Measurements from ENCODE around the gene VEGFA.

Gene VEGFA

DNA sequence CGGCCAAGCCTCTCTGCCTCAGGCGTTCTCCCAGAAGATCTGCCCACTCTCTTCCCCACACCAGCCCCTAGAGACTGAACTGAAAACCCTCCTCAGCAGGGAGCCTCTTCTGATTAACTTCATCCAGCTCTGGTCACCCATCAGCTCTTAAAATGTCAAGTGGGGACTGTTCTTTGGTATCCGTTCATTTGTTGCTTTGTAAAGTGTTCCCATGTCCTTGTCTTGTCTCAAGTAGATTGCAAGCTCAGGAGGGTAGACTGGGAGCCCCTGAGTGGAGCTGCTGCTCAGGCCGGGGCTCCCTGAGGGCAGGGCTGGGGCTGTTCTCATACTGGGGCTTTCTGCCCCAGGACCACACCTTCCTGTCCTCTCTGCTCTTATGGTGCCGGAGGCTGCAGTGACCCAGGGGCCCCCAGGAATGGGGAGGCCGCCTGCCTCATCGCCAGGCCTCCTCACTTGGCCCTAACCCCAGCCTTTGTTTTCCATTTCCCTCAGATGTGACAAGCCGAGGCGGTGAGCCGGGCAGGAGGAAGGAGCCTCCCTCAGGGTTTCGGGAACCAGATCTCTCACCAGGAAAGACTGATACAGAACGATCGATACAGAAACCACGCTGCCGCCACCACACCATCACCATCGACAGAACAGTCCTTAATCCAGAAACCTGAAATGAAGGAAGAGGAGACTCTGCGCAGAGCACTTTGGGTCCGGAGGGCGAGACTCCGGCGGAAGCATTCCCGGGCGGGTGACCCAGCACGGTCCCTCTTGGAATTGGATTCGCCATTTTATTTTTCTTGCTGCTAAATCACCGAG, 14.2 kb downstream of the VEGFA start:
- no peak for DNase-seq (ENCODE audit: low read depth in 2 of 2, low spot score in 1 of 2)

DNA sequence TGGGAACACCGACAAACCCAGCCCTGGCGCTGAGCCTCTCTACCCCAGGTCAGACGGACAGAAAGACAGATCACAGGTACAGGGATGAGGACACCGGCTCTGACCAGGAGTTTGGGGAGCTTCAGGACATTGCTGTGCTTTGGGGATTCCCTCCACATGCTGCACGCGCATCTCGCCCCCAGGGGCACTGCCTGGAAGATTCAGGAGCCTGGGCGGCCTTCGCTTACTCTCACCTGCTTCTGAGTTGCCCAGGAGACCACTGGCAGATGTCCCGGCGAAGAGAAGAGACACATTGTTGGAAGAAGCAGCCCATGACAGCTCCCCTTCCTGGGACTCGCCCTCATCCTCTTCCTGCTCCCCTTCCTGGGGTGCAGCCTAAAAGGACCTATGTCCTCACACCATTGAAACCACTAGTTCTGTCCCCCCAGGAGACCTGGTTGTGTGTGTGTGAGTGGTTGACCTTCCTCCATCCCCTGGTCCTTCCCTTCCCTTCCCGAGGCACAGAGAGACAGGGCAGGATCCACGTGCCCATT, 15.3 kb downstream of the VEGFA start:
- DNase-seq (ENCODE audit: low read depth in 2 of 2, low spot score in 1 of 2) = no peak

DNA sequence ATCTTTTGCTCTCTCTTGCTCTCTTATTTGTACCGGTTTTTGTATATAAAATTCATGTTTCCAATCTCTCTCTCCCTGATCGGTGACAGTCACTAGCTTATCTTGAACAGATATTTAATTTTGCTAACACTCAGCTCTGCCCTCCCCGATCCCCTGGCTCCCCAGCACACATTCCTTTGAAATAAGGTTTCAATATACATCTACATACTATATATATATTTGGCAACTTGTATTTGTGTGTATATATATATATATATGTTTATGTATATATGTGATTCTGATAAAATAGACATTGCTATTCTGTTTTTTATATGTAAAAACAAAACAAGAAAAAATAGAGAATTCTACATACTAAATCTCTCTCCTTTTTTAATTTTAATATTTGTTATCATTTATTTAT, 15.9 kb downstream of the VEGFA start:
- DNase-seq (ENCODE audit: low read depth in 2 of 2, low spot score in 1 of 2) = no peak

DNA sequence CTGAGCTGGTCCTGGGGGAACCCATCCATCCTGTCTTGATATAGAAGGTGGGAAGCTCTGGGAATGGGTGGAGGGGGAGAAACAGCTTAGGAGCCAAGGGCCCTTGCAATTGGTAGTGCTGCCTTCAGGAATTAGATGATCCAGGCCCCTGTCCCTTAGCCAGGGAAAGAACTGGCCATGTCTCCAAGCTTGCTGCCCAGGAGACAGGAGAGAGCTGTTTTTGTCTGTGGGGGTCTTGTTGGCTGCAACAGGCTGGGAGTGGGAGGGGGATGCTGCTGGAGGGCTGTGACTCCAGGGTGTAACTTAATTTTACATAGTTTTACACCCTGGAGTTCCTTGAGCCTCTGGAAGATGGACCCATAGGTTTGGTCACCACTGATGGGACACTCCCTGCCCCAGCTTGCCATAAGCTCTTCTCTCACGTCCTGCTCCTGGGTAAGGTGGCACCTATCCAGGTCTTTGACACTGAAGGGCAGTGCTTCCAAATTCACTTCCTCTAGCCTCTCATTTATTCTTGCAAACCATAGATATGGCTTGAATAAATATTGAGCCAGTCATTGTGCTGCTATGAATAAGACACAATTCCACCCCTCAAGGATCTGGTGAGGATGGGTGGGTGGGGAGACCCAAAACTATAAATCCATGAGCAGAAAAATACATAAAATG, 16.8 kb downstream of the VEGFA start:
- DNase-seq (ENCODE audit: low read depth in 2 of 2, low spot score in 1 of 2) = no peak

DNA sequence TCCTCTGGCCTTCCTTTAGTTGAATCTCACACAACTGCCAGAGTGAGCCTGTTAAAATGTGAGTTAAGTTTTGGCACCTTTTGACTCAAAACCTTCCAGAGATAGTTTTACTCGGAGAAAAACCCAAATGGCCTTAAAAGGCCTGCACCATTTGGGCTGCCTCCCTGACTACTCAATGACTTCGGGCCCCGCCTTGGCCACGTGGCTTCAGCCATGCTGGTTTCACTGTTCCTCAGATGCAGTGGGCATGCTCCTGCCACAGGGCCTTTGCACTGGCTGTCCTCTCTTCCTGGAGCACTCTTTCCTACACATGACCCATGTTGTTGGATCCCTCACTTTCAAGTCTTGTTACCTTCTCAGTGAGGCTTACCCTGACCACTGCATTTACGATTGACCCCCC, 18.3 kb downstream of the VEGFA start:
- DNase-seq (ENCODE audit: low read depth in 2 of 2, low spot score in 1 of 2) = no peak

DNA sequence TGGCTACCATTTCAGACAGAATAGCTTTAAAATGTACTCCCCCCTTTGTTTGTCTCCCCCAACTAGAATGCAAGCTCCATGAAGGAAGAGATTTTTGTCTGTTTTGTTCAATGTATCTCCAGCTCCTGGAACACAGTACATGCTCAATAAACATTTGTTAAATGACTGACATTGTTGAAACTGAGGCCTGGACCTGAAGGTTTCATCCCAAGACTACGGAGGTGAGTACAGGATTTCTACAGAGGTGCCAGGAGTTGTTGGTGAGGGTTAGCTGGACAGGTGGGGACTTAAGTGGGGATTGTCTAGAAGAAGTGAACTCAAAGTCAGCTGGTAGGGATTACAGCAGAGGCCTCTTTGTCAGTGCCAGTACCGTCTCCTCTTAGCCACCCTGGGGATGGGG, 19.4 kb downstream of the VEGFA start:
- DNase-seq (ENCODE audit: low read depth in 2 of 2, low spot score in 1 of 2) = no peak

DNA sequence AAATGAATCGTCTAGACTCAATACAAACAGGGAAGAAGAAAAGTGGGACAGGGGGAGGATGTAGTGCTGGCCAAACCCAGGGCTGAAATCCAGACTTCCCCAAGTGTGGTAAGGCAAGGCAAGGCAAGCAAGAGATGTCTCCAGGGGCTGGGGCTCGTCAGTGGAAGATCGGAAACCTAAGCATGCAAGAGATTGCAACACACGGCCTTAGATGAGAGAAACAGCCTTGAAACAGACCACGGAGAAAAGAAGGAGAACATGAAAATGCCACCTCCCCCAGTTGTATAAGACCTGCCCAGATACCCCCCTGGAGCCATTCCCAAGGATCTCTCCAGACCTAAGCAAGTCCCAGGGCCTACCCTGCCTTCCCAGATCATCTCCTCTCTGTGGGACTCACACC, 20.0 kb downstream of the VEGFA start:
- DNase-seq (ENCODE audit: low read depth in 2 of 2, low spot score in 1 of 2) = no peak

DNA sequence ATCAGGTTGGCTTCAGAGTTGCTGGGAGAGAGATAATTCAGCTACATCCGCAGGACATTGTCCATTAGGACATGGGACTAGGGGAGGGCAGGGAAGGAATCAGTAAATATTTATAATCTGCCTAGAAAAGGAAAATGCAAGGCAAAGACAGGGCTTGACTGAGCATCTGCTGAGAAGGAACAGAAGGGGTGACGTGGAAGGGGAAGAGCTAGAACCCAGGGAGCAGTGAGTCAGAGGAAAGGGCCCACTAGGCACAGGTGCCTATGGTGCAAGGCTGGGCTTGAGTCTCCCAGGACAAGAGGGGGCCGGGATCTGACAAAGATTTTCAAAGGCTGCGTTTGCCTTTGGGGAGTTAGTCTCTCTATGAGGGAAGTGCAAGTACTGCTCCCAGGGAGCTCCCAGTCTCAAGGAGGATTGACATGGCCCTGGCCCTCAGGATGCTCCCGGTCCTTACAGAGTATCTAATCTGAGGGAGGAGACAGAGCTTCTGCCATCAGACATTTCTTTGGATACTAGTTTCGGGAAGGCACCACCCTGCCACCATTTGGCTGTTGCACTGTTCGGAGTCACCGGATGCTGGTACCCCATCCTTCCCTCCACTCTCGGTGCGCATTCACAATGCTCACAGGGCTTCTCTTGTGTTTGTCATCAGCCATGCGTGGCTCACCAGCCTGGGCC, 21.9 kb downstream of the VEGFA start:
- no peak for DNase-seq (ENCODE audit: low read depth in 2 of 2, low spot score in 1 of 2)

DNA sequence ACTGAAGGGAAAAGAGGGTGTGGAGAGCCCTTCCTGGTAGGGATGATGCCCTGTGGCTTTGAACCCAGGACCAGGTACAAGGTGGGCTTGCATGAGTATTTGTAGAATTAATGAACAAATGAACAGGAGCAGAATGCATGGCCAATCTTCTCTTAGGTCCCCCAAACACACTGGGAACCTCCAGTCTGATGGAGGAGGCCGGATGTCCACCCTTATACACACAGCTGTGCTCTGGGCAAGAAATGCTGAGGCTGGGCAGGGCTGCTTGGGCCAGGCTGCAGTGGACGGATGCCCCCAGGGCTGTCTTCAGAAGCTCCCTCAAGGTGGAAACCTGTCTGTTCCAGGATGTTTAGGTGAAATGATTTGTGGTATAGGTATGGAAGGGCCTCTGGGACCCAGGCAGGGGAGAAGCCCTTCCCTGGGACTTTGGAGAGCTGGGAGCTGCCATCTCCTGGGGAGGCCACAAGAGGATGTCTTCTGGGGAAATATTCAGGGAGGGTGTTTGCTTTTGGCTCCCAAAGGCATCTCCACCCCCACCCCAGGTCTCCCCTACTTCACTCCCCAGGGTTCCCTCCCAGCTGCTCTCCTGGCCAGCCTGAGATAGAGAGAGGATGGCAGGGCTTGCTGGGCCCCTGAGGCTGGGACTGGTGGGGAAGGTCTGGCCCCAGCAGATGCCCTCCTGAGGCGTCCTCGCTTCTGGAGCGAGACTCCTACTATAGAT, 23.3 kb downstream of the VEGFA start:
- no peak for DNase-seq (ENCODE audit: low read depth in 2 of 2, low spot score in 1 of 2)

DNA sequence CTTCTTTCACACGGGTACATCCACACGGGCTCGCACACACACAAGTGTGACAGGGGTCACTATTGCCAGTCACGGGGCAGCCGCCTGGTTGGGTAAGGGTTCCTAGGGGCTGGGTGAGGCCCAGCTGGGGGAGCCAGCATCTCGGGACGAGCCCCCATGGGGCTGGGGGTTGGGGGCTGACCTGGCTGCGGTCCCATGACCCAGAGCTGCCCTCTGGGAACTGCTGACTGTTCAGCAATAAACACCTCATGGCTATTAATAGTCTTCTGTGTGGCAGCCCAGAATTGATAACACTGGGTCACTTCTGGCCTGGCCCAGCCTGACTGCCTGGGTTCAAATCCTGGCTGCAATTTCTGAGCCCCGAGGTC, 23.8 kb downstream of the VEGFA start:
- DNase-seq (ENCODE audit: low read depth in 2 of 2, low spot score in 1 of 2) = no peak

DNA sequence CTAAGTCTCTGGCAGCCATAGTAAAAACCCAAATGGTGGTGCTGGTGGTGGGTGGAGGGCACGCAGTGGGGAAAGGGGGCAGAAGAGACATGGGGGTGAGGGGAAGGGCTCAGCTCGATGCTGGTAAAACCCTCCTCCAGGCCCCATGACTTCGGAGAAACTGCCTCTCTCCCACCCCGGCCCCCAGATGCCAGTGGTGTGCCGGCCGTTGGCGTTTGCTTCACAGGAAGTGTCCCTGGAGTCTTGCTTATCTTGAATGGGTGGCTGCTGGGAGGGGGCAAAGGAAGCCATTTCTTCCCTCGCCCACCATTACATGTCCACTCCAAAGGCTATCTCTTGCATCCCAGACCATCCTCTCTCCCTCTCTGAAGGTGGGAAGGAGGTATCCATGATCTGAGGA, 25.4 kb downstream of the VEGFA start:
- no peak for DNase-seq (ENCODE audit: low read depth in 2 of 2, low spot score in 1 of 2)

DNA sequence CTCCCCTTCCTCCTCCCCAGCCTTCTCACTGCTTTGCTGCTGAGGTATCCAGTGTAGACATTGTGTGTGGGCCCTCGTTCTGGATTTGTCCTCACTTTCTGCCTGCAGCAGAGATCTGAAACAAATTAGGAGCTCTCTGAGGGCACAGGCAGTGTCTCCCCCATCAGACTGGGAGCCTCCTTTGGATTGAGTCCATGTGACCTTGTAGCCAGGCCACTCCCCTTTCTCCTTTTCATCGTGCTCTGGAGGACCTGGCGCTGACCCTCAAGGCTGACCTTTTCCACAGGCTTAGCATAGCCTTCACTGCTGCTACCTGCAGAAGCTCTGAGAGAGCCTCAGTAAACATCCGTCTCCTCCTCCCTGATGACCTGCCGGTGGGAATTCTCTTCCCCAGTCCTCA, 26.2 kb downstream of the VEGFA start:
- no peak for DNase-seq (ENCODE audit: low read depth in 2 of 2, low spot score in 1 of 2)

DNA sequence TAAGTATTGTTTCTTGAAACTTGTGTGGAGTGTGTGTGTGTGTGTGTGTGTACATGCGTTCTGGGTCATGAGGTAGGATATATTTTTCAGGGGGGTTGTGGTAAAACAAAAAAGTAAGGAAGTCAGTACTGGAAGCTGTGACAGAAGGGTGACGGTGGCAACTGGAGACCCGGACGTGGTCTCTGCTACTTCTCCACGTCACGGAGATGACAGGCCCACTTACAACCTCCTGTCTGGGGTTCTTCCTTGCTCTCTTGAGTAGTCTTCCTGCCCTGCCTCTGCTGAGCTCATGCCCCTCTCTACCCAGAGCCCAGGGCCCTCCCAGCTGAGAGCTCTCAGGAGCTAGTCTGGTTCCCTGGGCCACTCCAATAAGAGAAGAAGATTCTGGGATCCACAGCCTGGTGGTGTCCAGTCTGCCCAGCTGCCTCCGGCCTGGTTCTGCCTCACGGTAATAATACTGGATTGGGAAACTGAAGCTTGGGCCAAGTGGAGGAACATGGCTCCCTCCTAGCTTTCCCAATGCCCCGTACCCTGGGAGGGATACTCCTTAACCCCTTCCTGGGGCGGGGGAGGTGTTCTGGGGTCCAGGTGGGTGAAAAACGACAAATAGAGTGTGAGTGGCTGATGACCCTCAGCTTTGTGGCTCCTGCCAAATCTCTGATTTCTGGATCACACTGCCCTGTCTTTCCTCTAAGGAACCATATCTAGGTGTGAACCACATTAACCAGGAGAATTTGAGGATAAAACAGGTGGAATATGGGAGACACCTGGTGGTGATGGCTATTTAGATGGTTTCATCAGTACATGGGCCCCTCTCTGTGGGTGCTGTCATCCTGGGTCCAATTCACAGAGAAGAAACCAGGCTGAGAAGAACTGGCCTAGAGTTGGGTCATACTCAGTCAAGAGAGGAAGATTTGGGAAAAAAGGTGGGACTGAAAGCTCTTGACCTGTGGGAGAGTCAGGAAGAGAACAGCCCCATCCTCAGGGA, 27.2 kb downstream of the VEGFA start:
- DNase-seq (ENCODE audit: low read depth in 2 of 2, low spot score in 1 of 2) = no peak

DNA sequence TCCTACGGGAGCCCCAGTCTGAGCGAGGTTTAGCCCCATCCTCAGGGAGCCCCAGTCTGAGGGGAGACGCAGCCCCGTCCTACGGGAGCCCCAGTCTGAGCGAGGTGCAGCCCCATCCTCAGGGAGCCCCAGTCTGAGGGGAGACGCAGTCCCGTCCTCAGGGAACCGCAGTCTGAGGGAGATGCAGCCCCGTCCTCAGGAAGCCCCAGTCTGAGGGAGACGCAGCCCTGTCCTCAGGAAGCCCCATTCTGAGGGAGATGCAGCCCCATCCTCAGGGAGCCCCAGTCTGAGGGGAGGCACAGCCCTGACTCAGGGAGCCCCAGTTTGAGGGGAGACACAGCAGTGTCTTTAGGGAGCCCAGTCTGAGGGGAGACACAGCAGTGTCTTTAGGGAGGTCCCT, 27.9 kb downstream of the VEGFA start:
- DNase-seq (ENCODE audit: low read depth in 2 of 2, low spot score in 1 of 2) = no peak

DNA sequence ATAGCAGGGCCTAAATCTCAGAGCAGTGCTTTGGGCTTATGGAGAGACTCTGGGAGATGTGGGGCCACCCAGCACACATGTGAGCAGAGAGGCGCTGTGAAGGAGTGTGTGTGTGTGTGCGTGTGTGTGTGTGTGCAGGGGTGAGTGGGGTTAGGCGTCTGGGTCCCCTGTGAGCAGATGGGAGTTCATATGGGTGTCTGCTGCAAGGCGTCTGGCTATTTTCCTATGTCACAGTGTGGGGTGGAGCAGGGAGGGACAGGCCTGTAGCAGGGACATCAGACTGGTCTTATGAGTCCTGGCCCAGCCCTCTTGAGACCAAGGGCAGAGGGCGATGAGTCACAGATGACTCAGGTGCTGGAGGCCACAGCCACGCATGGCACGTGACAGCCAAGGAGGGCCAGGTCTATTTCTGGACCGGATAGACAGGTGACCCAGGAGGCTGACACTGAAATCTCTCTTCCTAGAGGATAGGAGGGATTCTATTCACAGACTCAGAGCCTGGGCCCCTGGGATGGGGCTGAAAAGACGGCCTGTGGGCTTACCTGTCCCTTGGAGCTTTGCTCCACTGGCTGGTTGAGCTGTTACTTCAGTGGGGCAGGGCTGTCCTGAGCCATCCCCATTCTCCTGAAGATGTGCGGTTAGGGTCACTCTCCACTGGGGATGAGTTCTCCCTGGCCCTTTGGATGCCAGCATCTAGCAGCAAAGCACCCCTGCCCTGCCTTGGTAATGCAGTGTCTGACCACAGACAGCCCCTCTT, 28.9 kb downstream of the VEGFA start:
- DNase-seq (ENCODE audit: low read depth in 2 of 2, low spot score in 1 of 2) = no peak

DNA sequence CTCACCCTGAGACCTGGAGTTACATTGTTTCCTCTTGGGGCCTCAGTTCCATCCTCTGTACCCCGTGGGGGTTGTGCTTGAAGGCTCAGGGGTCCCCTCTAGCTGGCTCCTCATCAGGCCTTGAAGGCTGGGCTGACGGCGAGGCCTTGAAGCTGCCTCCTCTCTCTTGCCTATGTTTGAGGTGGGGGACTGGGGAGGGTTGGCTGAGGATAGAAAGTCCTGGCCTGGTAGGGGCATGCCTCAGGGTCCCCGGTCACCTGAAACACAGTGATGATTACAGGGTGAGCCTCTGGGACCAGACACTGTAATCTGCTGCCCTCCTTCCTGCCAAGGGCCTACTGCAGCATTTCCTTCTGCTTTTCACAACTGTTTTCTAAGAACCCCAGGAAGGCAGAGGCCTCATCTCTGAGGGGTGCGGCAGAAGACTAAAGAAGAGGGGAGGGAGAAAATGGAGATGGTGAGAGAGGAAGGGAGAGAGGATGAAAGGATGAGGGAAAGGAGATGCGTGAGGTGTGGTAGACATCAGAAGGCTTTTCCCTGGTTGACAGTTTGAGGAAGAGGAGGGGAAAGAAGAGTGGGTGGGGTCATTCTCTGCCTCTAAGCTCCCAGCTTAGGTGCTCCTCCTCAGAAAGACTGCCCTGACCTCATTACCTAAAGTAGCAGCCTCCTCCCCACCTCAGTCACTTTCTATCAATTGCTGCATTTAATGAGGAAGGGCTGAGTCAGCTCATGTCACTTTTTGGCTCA, 29.7 kb downstream of the VEGFA start:
- DNase-seq (ENCODE audit: low read depth in 2 of 2, low spot score in 1 of 2) = no peak

DNA sequence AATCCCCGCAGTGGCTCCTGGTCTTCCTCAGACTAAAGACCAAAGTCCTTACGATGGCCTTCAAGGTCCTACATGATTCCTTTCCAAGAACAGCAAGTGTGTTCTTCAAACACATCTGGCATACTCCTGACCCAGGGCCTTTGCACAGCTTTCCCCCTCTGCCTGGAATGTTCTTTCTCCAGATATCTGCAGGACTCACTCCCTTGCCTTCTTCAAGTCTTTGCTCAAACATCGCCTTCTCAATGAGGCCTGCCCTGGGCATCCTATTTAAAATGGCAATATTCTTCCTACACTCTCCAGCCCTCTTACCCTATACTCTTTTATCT, 30.2 kb downstream of the VEGFA start:
- no peak for DNase-seq (ENCODE audit: low read depth in 2 of 2, low spot score in 1 of 2)

DNA sequence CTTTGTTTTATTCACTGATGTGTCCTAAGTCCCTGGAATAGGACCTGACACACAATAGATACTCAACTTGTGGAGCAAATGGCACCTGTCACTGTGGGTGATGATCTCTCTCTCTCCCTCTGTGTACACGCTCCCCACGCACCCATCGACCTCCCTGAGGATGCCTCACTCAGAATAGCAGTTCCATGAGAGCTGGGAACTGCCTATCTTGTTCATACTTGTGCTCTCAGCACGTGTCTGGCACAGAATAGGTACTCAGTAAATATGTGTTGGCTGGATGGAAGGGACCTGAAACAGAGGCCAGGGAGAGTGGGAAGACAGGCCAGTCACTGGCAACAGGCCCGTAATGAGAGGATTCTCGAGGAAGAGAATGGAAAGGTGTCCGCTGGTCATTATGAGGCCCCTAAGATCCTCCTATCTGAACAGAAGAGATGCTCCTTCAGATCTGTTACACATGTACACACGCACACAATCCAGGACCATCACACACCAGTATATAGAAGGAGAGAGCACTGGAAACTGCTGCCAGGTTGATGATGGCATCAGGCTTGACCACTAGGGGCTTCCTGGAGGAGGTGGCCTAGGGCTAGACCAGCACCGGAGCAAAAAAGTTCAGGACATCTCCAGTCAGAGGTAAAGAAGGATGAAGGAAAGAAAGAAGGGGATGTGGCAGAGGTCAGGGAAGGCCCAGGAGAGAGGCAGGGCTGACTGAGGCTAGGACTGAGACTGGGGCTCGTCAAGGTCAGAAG, 30.9 kb downstream of the VEGFA start:
- no peak for DNase-seq (ENCODE audit: low read depth in 2 of 2, low spot score in 1 of 2)
